Spinal cord (tissue), 10 donors: ENCODE results near the gene FIGNL2. TPM values are rescaled to one million over a fixed set of nuclear protein-coding genes. Genes with fewer than 3 reads are reported as not detected.

Source experiments
- DNase-seq, 6 donors: peaks; one replicate each; pipeline versions ENCODE4 v3.0.0 to v3.0.0-alpha.2; 2013 to 2015; ENCODE audit warnings: low spot score in 6 of 6, low read depth in 4 of 6
- H3K27ac ChIP-seq: one replicate; pipeline ENCODE4 v1.5.1; 2013; ENCODE audit warnings: low read depth, low read length, control low read depth
- H3K27me3 ChIP-seq: one replicate; pipeline ENCODE4 v1.6.1; 2013; ENCODE audit warnings: low read length; ENCODE audit not compliant: control insufficient read depth, insufficient read depth
- H3K36me3 ChIP-seq: one replicate; pipeline ENCODE4 v1.6.1; 2013; ENCODE audit warnings: low read length; ENCODE audit not compliant: control insufficient read depth, insufficient read depth
- H3K4me1 ChIP-seq: one replicate; pipeline ENCODE4 v1.6.1; 2013; ENCODE audit warnings: low read length; ENCODE audit not compliant: control insufficient read depth, insufficient read depth
- H3K4me3 ChIP-seq: one replicate; pipeline ENCODE4 v1.5.1; 2013; ENCODE audit warnings: low read depth, low read length, control low read depth
- H3K9me3 ChIP-seq: one replicate; pipeline ENCODE4 v1.6.1; 2013; ENCODE audit warnings: low read length; ENCODE audit not compliant: control insufficient read depth, insufficient read depth
- WGBS: methylation state at CpG from one replicate; pipeline ENCODE4 v1.1.5; 2013; ENCODE audit warnings: missing lambda C conversion rate; ENCODE audit not compliant: insufficient coverage; 5-methylcytosine and 5-hydroxymethylcytosine counted together
- polyA plus RNA-seq, 2 donors: library from polyadenylated mRNA; unstranded; fragments of 120-200 nt; gene quantifications; one replicate each; pipeline ENCODE4 v1.2.1, GENCODE V29; 2013; ENCODE audit not compliant: insufficient read length in 2 of 2
- total RNA-seq, 2 donors: library from RNA; depleted of rRNA in 1 of 2; stranded (reverse); fragments of 120-200 nt in 1 of 2; fragments of >200 nt in 1 of 2; gene quantifications; one replicate each; pipeline versions ENCODE4 v1.2.3 to v1.2.4, GENCODE V29; 2013 to 2014
- donor health status: healthy.

FIGNL2 gene
- total and polyA plus RNA-seq, 4 donors = 0.40 to 2.4 (median 1.7) TPM

GRCh38 chr12:51788876-51789275, 59.6 kb downstream of the FIGNL2 start:
- H3K27ac ChIP-seq = no peak overlapping the region
- no peak overlapping the region for H3K4me3 ChIP-seq
- H3K9me3 ChIP-seq = no peaks in the 10 kb centered on the region
- WGBS = 97% methylated on average over 5 of the region's 6 CpGs
- no peaks in the 10 kb centered on the region for H3K4me1 ChIP-seq
- H3K27me3 ChIP-seq = no peaks in the 10 kb centered on the region
- H3K36me3 ChIP-seq = peaks cover 24% of the 10 kb centered on the region
- no peak for DNase-seq

- Histone ChIP-seq H3K4me1 (no peaks in the 10 kb centered on the region), H3K4me3 (no peak overlapping the region), H3K27me3 (no peaks in the 10 kb centered on the region), H3K9me3 (no peaks in the 10 kb centered on the region), H3K27ac (no peak overlapping the region), H3K36me3 (peaks cover 7% of the 10 kb centered on the region)
- peak in 1 of 6 donors; percentile 26 for DNase-seq
- WGBS = no CpG with 5 or more reads among the region's 2 CpGs
Measured at GRCh38 chr12:51785906-51786305, 62.6 kb downstream of the FIGNL2 start.

- Histone ChIP-seq H3K4me3 (no peak overlapping the region), H3K27me3 (no peaks in the 10 kb centered on the region), H3K9me3 (no peaks in the 10 kb centered on the region), H3K4me1 (no peaks in the 10 kb centered on the region), H3K36me3 (peaks cover 3% of the 10 kb centered on the region), H3K27ac (no peak overlapping the region)
- WGBS = no CpG with 5 or more reads among the region's 3 CpGs
- DNase-seq = no peak
Measured at GRCh38 chr12:51784688-51785087, 63.8 kb downstream of the FIGNL2 start.

GRCh38 chr12:51779876-51780275, 68.6 kb downstream of the FIGNL2 start:
- Histone ChIP-seq H3K27me3 (no peaks in the 10 kb centered on the region), H3K9me3 (no peaks in the 10 kb centered on the region), H3K4me3 (no peak overlapping the region), H3K27ac (no peak overlapping the region), H3K36me3 (peaks cover 10% of the 10 kb centered on the region), H3K4me1 (no peaks in the 10 kb centered on the region)
- peak in 1 of 6 donors; percentile 1 for DNase-seq
- WGBS = 77% methylated on average over 5 of the region's 5 CpGs

GRCh38 chr12:51777973-51778372, 70.5 kb downstream of the FIGNL2 start:
- DNase-seq = no peak
- WGBS = 100% methylated on average over 1 of the region's 3 CpGs
- H3K4me3 ChIP-seq = no peak overlapping the region
- H3K4me1 ChIP-seq = no peaks in the 10 kb centered on the region
- H3K36me3 ChIP-seq = peaks cover 19% of the 10 kb centered on the region
- H3K9me3 ChIP-seq = no peaks in the 10 kb centered on the region
- no peaks in the 10 kb centered on the region for H3K27me3 ChIP-seq
- H3K27ac ChIP-seq = no peak overlapping the region

GRCh38 chr12:51777457-51777856, 71.1 kb downstream of the FIGNL2 start:
- DNase-seq = no peak
- H3K9me3 ChIP-seq = no peaks in the 10 kb centered on the region

GRCh38 chr12:51774933-51775332, 73.6 kb downstream of the FIGNL2 start:
- H3K27me3 ChIP-seq = no peaks in the 10 kb centered on the region
- H3K36me3 ChIP-seq = peaks cover 29% of the 10 kb centered on the region
- H3K4me1 ChIP-seq = no peaks in the 10 kb centered on the region
- no peaks in the 10 kb centered on the region for H3K9me3 ChIP-seq
- no peak overlapping the region for H3K27ac ChIP-seq
- no peak for DNase-seq
- no peak overlapping the region for H3K4me3 ChIP-seq
- WGBS = 100% methylated on average over 1 of the region's 2 CpGs

More at GRCh38 chr12:51777457-51777856, 71.1 kb downstream of the FIGNL2 start:
- Histone ChIP-seq H3K4me3 (no peak overlapping the region), H3K27me3 (no peaks in the 10 kb centered on the region), H3K27ac (no peak overlapping the region), H3K4me1 (no peaks in the 10 kb centered on the region), H3K36me3 (peaks cover 21% of the 10 kb centered on the region)
- 46% methylated on average over 1 of the region's 2 CpGs for WGBS

GRCh38 chr12:51773145-51773869, 75.2 kb downstream of the FIGNL2 start:
- Histone ChIP-seq H3K4me1 (no peaks in the 10 kb centered on the region), H3K9me3 (no peaks in the 10 kb centered on the region), H3K36me3 (peaks cover 43% of the 10 kb centered on the region), H3K27ac (no peak overlapping the region), H3K27me3 (no peaks in the 10 kb centered on the region), H3K4me3 (no peak overlapping the region)
- WGBS = 100% methylated on average over 1 of the region's 2 CpGs
- DNase-seq = no peak

- H3K27ac ChIP-seq = no peak overlapping the region
- no peak for DNase-seq
- H3K36me3 ChIP-seq = peaks cover 42% of the 10 kb centered on the region
- no peak overlapping the region for H3K4me3 ChIP-seq
- no peaks in the 10 kb centered on the region for H3K4me1 ChIP-seq
- H3K9me3 ChIP-seq = no peaks in the 10 kb centered on the region
- no peaks in the 10 kb centered on the region for H3K27me3 ChIP-seq
- WGBS = 86% methylated on average over 1 of the region's 1 CpG
Measured at GRCh38 chr12:51771008-51771407, 77.5 kb downstream of the FIGNL2 start.
